ENCODE results near the gene AAK1. TPM values are rescaled to one million over a fixed set of nuclear protein-coding genes. Genes with fewer than 3 reads are reported as not detected.
"Not testable (repeated sequence)": the region's sequence is repeated elsewhere in the genome, so short reads cannot be mapped to it uniquely, and the experiment has no call there.

The AAK1 gene

GRCh38 chr2:69422198-69422597 lies 221.3 kb downstream of the AAK1 start:
- H3K4me2 ChIP-seq (ENCODE audit: insufficient read depth, low read length, poor library complexity, severe bottlenecking) = no peak overlapping the region
- H3K36me3 ChIP-seq (replicated peaks in 1 of 2; ENCODE audit: control insufficient read depth in 2 of 2, insufficient read depth in 2 of 2, low read length in 2 of 2) = peaks cover 4 to 74% of the 10 kb centered on the region in 2 donors
- H3K4ac ChIP-seq (ENCODE audit: low read length) = no peak overlapping the region
- no peak for DNase-seq (ENCODE audit: low spot score)
- H3K4me1 ChIP-seq (ENCODE audit: control insufficient read depth in 2 of 2, insufficient read depth in 1 of 2, low read depth in 1 of 2, low read length in 2 of 2) = no peaks in the 10 kb centered on the region
- no peak overlapping the region for H2BK12ac ChIP-seq (ENCODE audit: low read length)
- H3K27me3 ChIP-seq (ENCODE audit: control insufficient read depth in 3 of 3, insufficient read depth in 3 of 3, low read depth in 1 of 3, low read length in 3 of 3) = no peaks in the 10 kb centered on the region
- H2BK5ac ChIP-seq (ENCODE audit: low read length) = no peak overlapping the region
- H3K9ac ChIP-seq (ENCODE audit: low read depth, low read length, poor library complexity) = no peak overlapping the region
- no peaks in the 10 kb centered on the region for H3K9me3 ChIP-seq (replicated peaks in 1 of 2; ENCODE audit: control insufficient read depth in 2 of 2, insufficient read depth in 1 of 2, low read depth in 1 of 2, low read length in 2 of 2)
- H2AFZ ChIP-seq (ENCODE audit: low read length) = no peak overlapping the region
- no peak overlapping the region for H4K91ac ChIP-seq (ENCODE audit: low read depth, low read length, poor library complexity)
- no peak overlapping the region for H3K27ac ChIP-seq (replicated peaks; ENCODE audit: low read length)
- no peak overlapping the region for H2BK120ac ChIP-seq (ENCODE audit: low read depth, low read length)
- no peak overlapping the region for H3K14ac ChIP-seq (ENCODE audit: low read length)
- H2AK5ac ChIP-seq (ENCODE audit: low read depth, low read length) = no peak overlapping the region
- no peak overlapping the region for H2BK15ac ChIP-seq (ENCODE audit: low read length)
- no peak overlapping the region for H3K18ac ChIP-seq (ENCODE audit: low read length)
- peaks cover 2% of the 10 kb centered on the region for H3K79me1 ChIP-seq (ENCODE audit: low read depth, low read length)
- no peak overlapping the region for H4K8ac ChIP-seq (ENCODE audit: low read depth, low read length)
- H3K4me3 ChIP-seq (ENCODE audit: low read length in 2 of 2) = no peak overlapping the region
- no peak overlapping the region for H3K23ac ChIP-seq (ENCODE audit: low read depth, low read length, poor library complexity)

GRCh38 chr2:69419111-69419510 lies 224.4 kb downstream of the AAK1 start:
- H3K23ac ChIP-seq (ENCODE audit: low read depth, low read length, poor library complexity); H3K27me3 ChIP-seq (ENCODE audit: control insufficient read depth in 3 of 3, insufficient read depth in 3 of 3, low read depth in 1 of 3, low read length in 3 of 3); DNase-seq (ENCODE audit: low spot score); H3K9me3 ChIP-seq (replicated peaks in 1 of 2; ENCODE audit: control insufficient read depth in 2 of 2, insufficient read depth in 1 of 2, low read depth in 1 of 2, low read length in 2 of 2); H2BK120ac ChIP-seq (ENCODE audit: low read depth, low read length); H3K79me1 ChIP-seq (ENCODE audit: low read depth, low read length); H4K8ac ChIP-seq (ENCODE audit: low read depth, low read length); H3K4me3 ChIP-seq (ENCODE audit: low read length in 2 of 2); H2BK5ac ChIP-seq (ENCODE audit: low read length); H2AFZ ChIP-seq (ENCODE audit: low read length); H3K4me1 ChIP-seq (ENCODE audit: control insufficient read depth in 2 of 2, insufficient read depth in 1 of 2, low read depth in 1 of 2, low read length in 2 of 2); H2AK5ac ChIP-seq (ENCODE audit: low read depth, low read length); H4K91ac ChIP-seq (ENCODE audit: low read depth, low read length, poor library complexity); H3K4me2 ChIP-seq (ENCODE audit: insufficient read depth, low read length, poor library complexity, severe bottlenecking); H2BK12ac ChIP-seq (ENCODE audit: low read length); H3K18ac ChIP-seq (ENCODE audit: low read length); H3K27ac ChIP-seq (replicated peaks; ENCODE audit: low read length); H3K14ac ChIP-seq (ENCODE audit: low read length); H2BK15ac ChIP-seq (ENCODE audit: low read length); H3K9ac ChIP-seq (ENCODE audit: low read depth, low read length, poor library complexity); H3K4ac ChIP-seq (ENCODE audit: low read length): not testable (repeated sequence)
- WGBS, 2 donors (ENCODE audit: extremely low coverage in 2 of 2, insufficient read length in 2 of 2, insufficient replicate concordance in 1 of 2) = no CpG with 5 or more reads among the region's 7 CpGs
- peaks cover 4 to 82% of the 10 kb centered on the region in 2 donors for H3K36me3 ChIP-seq (replicated peaks in 1 of 2; ENCODE audit: control insufficient read depth in 2 of 2, insufficient read depth in 2 of 2, low read length in 2 of 2)

GRCh38 chr2:69416147-69416546 lies 227.4 kb downstream of the AAK1 start:
- H2BK5ac ChIP-seq (ENCODE audit: low read length) = no peak overlapping the region
- WGBS, 2 donors (ENCODE audit: extremely low coverage in 2 of 2, insufficient read length in 2 of 2, insufficient replicate concordance in 1 of 2) = no CpG with 5 or more reads among the region's 1 CpG
- no peaks in the 10 kb centered on the region for H3K9me3 ChIP-seq (replicated peaks in 1 of 2; ENCODE audit: control insufficient read depth in 2 of 2, insufficient read depth in 1 of 2, low read depth in 1 of 2, low read length in 2 of 2)
- H3K9ac ChIP-seq (ENCODE audit: low read depth, low read length, poor library complexity) = no peak overlapping the region
- no peaks in the 10 kb centered on the region for H3K27me3 ChIP-seq (ENCODE audit: control insufficient read depth in 3 of 3, insufficient read depth in 3 of 3, low read depth in 1 of 3, low read length in 3 of 3)
- H3K18ac ChIP-seq (ENCODE audit: low read length) = no peak overlapping the region
- no peak overlapping the region for H2AFZ ChIP-seq (ENCODE audit: low read length)
- no peak overlapping the region for H4K8ac ChIP-seq (ENCODE audit: low read depth, low read length)
- no peak overlapping the region for H2BK12ac ChIP-seq (ENCODE audit: low read length)
- no peak overlapping the region for H3K23ac ChIP-seq (ENCODE audit: low read depth, low read length, poor library complexity)
- H3K27ac ChIP-seq (replicated peaks; ENCODE audit: low read length) = no peak overlapping the region
- H2BK120ac ChIP-seq (ENCODE audit: low read depth, low read length) = no peak overlapping the region
- no peak overlapping the region for H2AK5ac ChIP-seq (ENCODE audit: low read depth, low read length)
- no peak overlapping the region for H3K4me2 ChIP-seq (ENCODE audit: insufficient read depth, low read length, poor library complexity, severe bottlenecking)
- no peak overlapping the region for H3K4me3 ChIP-seq (ENCODE audit: low read length in 2 of 2)
- no peak overlapping the region for H4K91ac ChIP-seq (ENCODE audit: low read depth, low read length, poor library complexity)
- H3K36me3 ChIP-seq (replicated peaks in 1 of 2; ENCODE audit: control insufficient read depth in 2 of 2, insufficient read depth in 2 of 2, low read length in 2 of 2) = peaks cover 2 to 81% of the 10 kb centered on the region in 2 donors
- H3K14ac ChIP-seq (ENCODE audit: low read length) = no peak overlapping the region
- no peak overlapping the region for H3K4ac ChIP-seq (ENCODE audit: low read length)
- H3K79me1 ChIP-seq (ENCODE audit: low read depth, low read length) = no peaks in the 10 kb centered on the region
- no peak for DNase-seq (ENCODE audit: low spot score)
- no peak overlapping the region for H2BK15ac ChIP-seq (ENCODE audit: low read length)
- no peaks in the 10 kb centered on the region for H3K4me1 ChIP-seq (ENCODE audit: control insufficient read depth in 2 of 2, insufficient read depth in 1 of 2, low read depth in 1 of 2, low read length in 2 of 2)

Small RNA genes within 50 kb of the gene (small RNA-seq; reads per million reads assigned to genes)
- gene RN7SL604P (ENCODE audit: insufficient read depth) (not detected), gene SNORA36C (ENCODE audit: insufficient read depth) (not detected)

Data from neuronal stem cell (in vitro differentiated cells).